ENCODE measurements around the gene CNOT4. TPM values are rescaled to one million over a fixed set of nuclear protein-coding genes. Genes with fewer than 3 reads are reported as not detected.

CNOT4 gene
- total and polyA plus RNA-seq, 2 of the 4 experiments (the other 2 are of a cell fraction) = 7.0 to 8.1 TPM

- no peak overlapping the region for H3K23ac ChIP-seq (ENCODE audit: low read depth, low read length)
- TF ChIP-seq CHD1 (IDR thresholded peaks at IDR 0.05; ENCODE audit: low read depth, low read length) = no peak
- TF ChIP-seq RAD21 (IDR thresholded peaks at IDR 0.05; ENCODE audit: low read length) = no peak
- TF ChIP-seq MXI1 (IDR thresholded peaks at IDR 0.05; ENCODE audit: borderline replicate concordance, low read depth, low read length) = no peak
- peak; percentile 32; the same call in 1 of the 2 replicates for TF ChIP-seq CEBPB (IDR thresholded peaks at IDR 0.05; ENCODE audit: low read depth, low read length)
- peak; percentile 28; the same call in 1 of the 2 replicates for TF ChIP-seq MAZ (IDR thresholded peaks at IDR 0.05; ENCODE audit: borderline replicate concordance, low read depth, low read length)
- H3K9me3 ChIP-seq (ENCODE audit: control insufficient read depth, insufficient read depth, low read length) = no peaks in the 10 kb centered on the region
- no peak overlapping the region for H3K9ac ChIP-seq (ENCODE audit: low read depth, low read length)
- WGBS, 2 experiments (ENCODE audit: extremely low coverage in 2 of 2, insufficient read length in 1 of 2) = no CpG with 5 or more reads among the region's 8 CpGs
- no peak overlapping the region for H3K4me2 ChIP-seq (ENCODE audit: low read depth, low read length)
- dilution Hi-C loops (cut with HindIII; ENCODE audit: low sequenced_read_pairs, unreplicated experiment) (no loop called here), in situ Hi-C loops (cut with MboI; ENCODE audit: low sequenced_read_pairs) (no loop called here), intact Hi-C loops (cut with micrococcal nuclease) (no loop called here)
- BruUV-seq (replicated peaks) = no TSS peak
- no peak overlapping the region for H2BK120ac ChIP-seq (ENCODE audit: low read depth, low read length)
- peak overlapping the region; percentile 17 for H2AK9ac ChIP-seq (replicated peaks; ENCODE audit: low read depth, low read length, poor library complexity)
- H2BK20ac ChIP-seq (ENCODE audit: low read depth, low read length) = no peak overlapping the region
- H3K27me3 ChIP-seq (ENCODE audit: control insufficient read depth, insufficient read depth, low read length) = peaks cover 11% of the 10 kb centered on the region
- no peak overlapping the region for H4K8ac ChIP-seq (ENCODE audit: low read depth in 2 of 2, low read length in 2 of 2)
- DNase-seq = peak; percentile 86
- no peak overlapping the region for H3K27ac ChIP-seq (ENCODE audit: insufficient read depth, low read length)
- H2BK15ac ChIP-seq (ENCODE audit: low read depth, low read length) = no peak overlapping the region
- H3K79me1 ChIP-seq (ENCODE audit: low read depth in 1 of 2, low read length in 2 of 2) = no peaks in the 10 kb centered on the region
- no peak overlapping the region for H2AK5ac ChIP-seq (ENCODE audit: low read depth, low read length)
- CTCF ChIA-PET = no interaction called here
- peaks cover 2% of the 10 kb centered on the region for H3K4me1 ChIP-seq (ENCODE audit: control insufficient read depth, insufficient read depth, low read length)
- H3K4me3 ChIP-seq (ENCODE audit: insufficient read depth, low read depth, low read length) = no peak overlapping the region
- no peaks in the 10 kb centered on the region for H4K20me1 ChIP-seq (ENCODE audit: insufficient read depth, low read length)
- no peak overlapping the region for H3K56ac ChIP-seq (ENCODE audit: extremely low read depth, insufficient read depth, low read length)
- no peaks in the 10 kb centered on the region for H3K36me3 ChIP-seq (ENCODE audit: control insufficient read depth, insufficient read depth, low read length)
- peak; percentile 80 for ATAC-seq (ENCODE audit: low read depth)
- H3K14ac ChIP-seq (replicated peaks; ENCODE audit: low read depth, low read length) = no peak overlapping the region
- no peak overlapping the region for H2BK5ac ChIP-seq (ENCODE audit: low read depth, low read length, poor library complexity, severe bottlenecking)
- no peaks in the 10 kb centered on the region for H3K9me1 ChIP-seq (ENCODE audit: insufficient read depth, low read length)
- H4K5ac ChIP-seq (ENCODE audit: low read depth, low read length) = no peak overlapping the region
- H2AFZ ChIP-seq (replicated peaks; ENCODE audit: low read length, poor library complexity) = peak overlapping the region; percentile 24
- POLR2A ChIA-PET (ENCODE audit: unreplicated experiment) = no interaction called here
- no peak overlapping the region for H3K4ac ChIP-seq (ENCODE audit: low read depth, low read length)
- no peak overlapping the region for H4K91ac ChIP-seq (ENCODE audit: insufficient read depth, low read depth, low read length)
- no peak overlapping the region for H3K18ac ChIP-seq (ENCODE audit: low read depth, low read length)
These were observed 189.6 kb downstream of the CNOT4 start for GRCh38 chr7:135320268-135320667.

Data from IMR-90 (cell line).